Urinary bladder (tissue), 4 donors: Measurements from ENCODE around the gene SND1. TPM values are rescaled to one million over a fixed set of nuclear protein-coding genes. Genes with fewer than 3 reads are reported as not detected.

ENCODE experiments used
- DNase-seq: peaks from one replicate; pipeline ENCODE4 v3.0.0-alpha.2; 2015; ENCODE audit errors: extremely low spot score
- H3K27ac ChIP-seq: one replicate; pipeline ENCODE4 v1.5.1; 2013; ENCODE audit warnings: low read depth, mild to moderate bottlenecking, moderate library complexity
- H3K36me3 ChIP-seq: one replicate; pipeline ENCODE4 v1.6.1; 2013; ENCODE audit warnings: mild to moderate bottlenecking, moderate library complexity; ENCODE audit not compliant: insufficient read depth
- H3K4me1 ChIP-seq: one replicate; pipeline ENCODE4 v1.6.1; 2013; ENCODE audit warnings: mild to moderate bottlenecking, moderate library complexity; ENCODE audit not compliant: insufficient read depth
- H3K4me3 ChIP-seq: one replicate; pipeline ENCODE4 v1.5.1; 2013; ENCODE audit warnings: low read depth, low read length
- WGBS: extraction: QIAGEN DNeasy Blood & Tissue Kit; methylation state at CpG from one replicate; pipeline ENCODE4 v1.1.7; 2013; 5-methylcytosine and 5-hydroxymethylcytosine counted together
- polyA plus RNA-seq: library from polyadenylated mRNA; stranded (reverse); fragments of 200-250 nt; gene quantifications from one replicate; pipeline ENCODE4 v1.2.3, GENCODE V29; 2013
- total RNA-seq: library from RNA; depleted of rRNA; stranded (reverse); fragments of >200 nt; gene quantifications from one replicate; pipeline ENCODE4 v1.2.3, GENCODE V29; 2014
- donor health status: healthy with polysubstance abuse.
- donor health status: healthy.

Gene SND1
- total and polyA plus RNA-seq, 2 donors, result 89.8 to 102 TPM

GRCh38 chr7:127940381-127941160 lies 288.6 kb downstream of the SND1 start:
- WGBS, result 80% methylated on average over 5 of the region's 5 CpGs
- DNase-seq, result no peak
- Histone ChIP-seq H3K4me3 (no peak overlapping the region), H3K4me1 (no peaks in the 10 kb centered on the region), H3K36me3 (no peaks in the 10 kb centered on the region), H3K27ac (no peak overlapping the region)

GRCh38 chr7:127941476-127942210 lies 289.6 kb downstream of the SND1 start:
- no peak overlapping the region for H3K4me3 ChIP-seq
- 95% methylated on average over 8 of the region's 8 CpGs for WGBS

GRCh38 chr7:127943541-127944521 lies 291.8 kb downstream of the SND1 start:
- Histone ChIP-seq H3K36me3 (no peaks in the 10 kb centered on the region), H3K27ac (no peak overlapping the region), H3K4me3 (no peak overlapping the region), H3K4me1 (no peaks in the 10 kb centered on the region)
- WGBS, result 69% methylated on average over 16 of the region's 16 CpGs
- peak; percentile 35 for DNase-seq

More at GRCh38 chr7:127941476-127942210, 289.6 kb downstream of the SND1 start:
- no peak overlapping the region for H3K27ac ChIP-seq
- H3K36me3 ChIP-seq, result no peaks in the 10 kb centered on the region
- DNase-seq, result no peak
- no peaks in the 10 kb centered on the region for H3K4me1 ChIP-seq

- no peak overlapping the region for H3K27ac ChIP-seq
- no peak overlapping the region for H3K4me3 ChIP-seq
- no peak for DNase-seq
- no peaks in the 10 kb centered on the region for H3K36me3 ChIP-seq
- H3K4me1 ChIP-seq, result no peaks in the 10 kb centered on the region
Observed at GRCh38 chr7:127946111-127946510, 294.1 kb downstream of the SND1 start.

DNA sequence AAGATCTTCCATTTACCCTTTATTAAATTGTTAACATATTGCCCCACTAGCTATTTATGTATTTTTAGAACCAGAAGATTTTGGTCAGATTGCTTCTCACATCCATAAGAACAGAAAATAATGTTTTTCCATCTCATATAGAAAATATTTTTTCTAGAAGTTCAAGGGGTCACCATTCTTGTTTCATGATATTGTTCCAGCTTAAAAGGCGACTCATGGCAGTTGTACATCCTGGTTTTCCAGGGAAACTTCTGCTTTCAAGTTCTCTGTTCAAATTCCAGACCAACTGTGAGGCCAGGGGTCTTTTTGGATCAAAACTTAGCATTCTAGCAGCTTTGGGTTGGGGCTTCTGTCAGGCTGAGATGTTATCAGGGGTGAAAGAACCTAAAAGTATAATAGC lies 294.9 kb downstream of the SND1 start:
- no peak overlapping the region for H3K4me3 ChIP-seq
- no peak for DNase-seq
- no peaks in the 10 kb centered on the region for H3K4me1 ChIP-seq
- no peaks in the 10 kb centered on the region for H3K36me3 ChIP-seq
- WGBS, result 92% methylated on average over 1 of the region's 1 CpG
- H3K27ac ChIP-seq, result no peak overlapping the region

DNA sequence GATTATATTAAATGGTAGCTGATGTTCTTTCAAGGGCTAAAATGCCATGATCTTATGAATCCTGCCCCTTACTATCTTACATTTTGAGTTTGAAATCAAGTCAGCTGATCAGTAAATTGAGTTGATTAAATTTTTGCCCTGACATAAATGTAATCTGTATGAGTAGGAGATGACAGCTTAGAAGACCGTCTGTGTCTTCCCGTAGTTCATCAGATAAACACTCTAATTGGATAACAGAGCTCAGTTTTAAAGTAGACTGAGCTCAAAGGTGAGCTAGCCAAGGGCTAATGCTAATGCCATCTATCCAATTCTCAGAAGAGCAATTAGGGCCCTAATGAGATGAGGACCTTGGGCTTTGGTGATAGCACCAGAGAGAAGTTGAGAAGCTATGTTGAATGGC lies 296.3 kb downstream of the SND1 start:
- DNase-seq, result no peak
- Histone ChIP-seq H3K4me1 (no peaks in the 10 kb centered on the region), H3K4me3 (no peak overlapping the region), H3K36me3 (no peaks in the 10 kb centered on the region), H3K27ac (no peak overlapping the region)
- 88% methylated on average over 2 of the region's 2 CpGs for WGBS

GRCh38 chr7:127948930-127949329 lies 296.9 kb downstream of the SND1 start:
- WGBS, result 86% methylated on average over 2 of the region's 2 CpGs
- H3K4me3 ChIP-seq, result no peak overlapping the region
- no peaks in the 10 kb centered on the region for H3K36me3 ChIP-seq
- no peak overlapping the region for H3K27ac ChIP-seq
- no peak for DNase-seq
- H3K4me1 ChIP-seq, result no peaks in the 10 kb centered on the region

DNA sequence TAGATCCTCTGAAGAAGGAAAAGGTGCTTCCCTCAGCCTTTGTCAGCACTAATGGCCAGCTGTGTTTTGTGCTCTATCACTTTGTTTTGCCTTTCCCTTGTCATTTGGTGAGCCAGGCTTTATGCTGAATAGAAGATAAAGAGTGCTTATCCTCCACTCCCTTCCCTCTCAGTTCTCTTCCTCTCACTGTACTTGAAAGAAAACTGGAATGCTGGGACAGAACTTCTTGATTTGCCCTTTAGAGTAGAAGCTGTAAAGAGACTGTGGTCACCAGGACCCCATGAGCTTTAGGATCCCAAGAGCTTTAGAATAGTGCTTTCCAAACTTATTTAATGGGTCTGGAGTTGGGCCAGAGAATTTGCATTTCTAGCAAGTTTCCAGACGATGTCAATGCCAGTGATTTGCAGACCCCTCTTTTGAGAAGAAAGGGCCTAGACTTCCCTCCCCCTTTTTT lies 297.8 kb downstream of the SND1 start:
- Histone ChIP-seq H3K36me3 (no peaks in the 10 kb centered on the region), H3K4me1 (peaks cover 2% of the 10 kb centered on the region), H3K4me3 (no peak overlapping the region), H3K27ac (no peak overlapping the region)
- 24% methylated on average over 1 of the region's 1 CpG for WGBS
- DNase-seq, result peak; percentile 49

- Histone ChIP-seq H3K4me3 (no peak overlapping the region), H3K36me3 (no peaks in the 10 kb centered on the region), H3K4me1 (peaks cover 2% of the 10 kb centered on the region), H3K27ac (no peak overlapping the region)
- WGBS, result 74% methylated on average over 6 of the region's 6 CpGs
- DNase-seq, result no peak
Observed at GRCh38 chr7:127950233-127950935, 298.4 kb downstream of the SND1 start.

DNA sequence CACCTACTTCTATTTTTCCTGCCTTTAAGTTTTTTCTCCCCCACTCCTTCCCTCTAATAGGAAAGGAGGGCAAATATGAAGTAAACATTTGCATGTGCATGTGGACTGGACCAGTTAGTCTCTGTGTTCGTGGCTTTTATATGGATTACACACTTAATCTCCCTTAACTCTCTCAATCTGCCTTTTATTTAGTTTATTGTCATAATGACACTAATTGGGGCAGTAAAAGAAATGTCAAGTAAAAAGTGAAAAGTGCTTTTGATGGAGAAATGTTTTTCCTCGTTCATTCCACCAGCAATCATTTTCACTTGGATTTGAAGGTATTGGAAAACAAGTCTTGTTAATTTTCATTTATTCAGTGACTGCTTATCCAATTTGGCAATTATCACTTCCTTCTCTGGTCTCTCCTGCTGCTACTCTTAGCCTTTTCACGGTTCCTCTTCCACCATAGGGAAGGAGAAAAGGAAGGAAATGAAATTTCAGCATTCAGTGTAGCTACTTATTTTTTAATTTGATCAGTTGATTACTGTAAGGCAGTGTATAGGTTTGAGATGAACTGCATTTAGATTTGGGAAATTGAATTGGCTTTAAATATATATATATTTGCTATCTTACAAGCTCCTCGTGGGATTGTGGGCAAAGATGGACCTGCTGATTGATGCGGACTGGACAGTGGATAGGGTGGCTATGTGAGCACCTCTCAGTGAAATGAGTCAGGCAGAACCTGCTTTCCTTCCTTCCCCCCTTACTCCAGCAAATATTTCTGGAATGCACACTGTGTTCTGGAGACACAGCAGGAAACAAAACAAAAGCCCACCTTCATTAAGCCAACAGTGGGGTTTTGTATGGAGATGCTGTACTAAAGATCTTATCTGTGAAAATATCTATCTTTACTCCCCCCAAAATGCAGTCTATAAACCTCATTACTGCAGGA lies 301.7 kb downstream of the SND1 start:
- Histone ChIP-seq H3K4me1 (peaks cover 2% of the 10 kb centered on the region), H3K27ac (no peak overlapping the region), H3K36me3 (no peaks in the 10 kb centered on the region), H3K4me3 (no peak overlapping the region)
- no peak for DNase-seq
- 79% methylated on average over 5 of the region's 5 CpGs for WGBS

- Histone ChIP-seq H3K4me1 (peaks cover 2% of the 10 kb centered on the region), H3K36me3 (no peaks in the 10 kb centered on the region), H3K4me3 (no peak overlapping the region), H3K27ac (no peak overlapping the region)
- DNase-seq, result no peak
- 43% methylated on average over 2 of the region's 2 CpGs for WGBS
Observed at GRCh38 chr7:127954357-127954748, 302.4 kb downstream of the SND1 start.

- no peak overlapping the region for H3K27ac ChIP-seq
- DNase-seq, result peak; percentile 43
- peaks cover 2% of the 10 kb centered on the region for H3K4me1 ChIP-seq
- WGBS, result 54% methylated on average over 7 of the region's 7 CpGs
- no peak overlapping the region for H3K4me3 ChIP-seq
- no peaks in the 10 kb centered on the region for H3K36me3 ChIP-seq
Observed at GRCh38 chr7:127955051-127955531, 303.1 kb downstream of the SND1 start.
